Measurements from ENCODE around the gene NME5.

DNA sequence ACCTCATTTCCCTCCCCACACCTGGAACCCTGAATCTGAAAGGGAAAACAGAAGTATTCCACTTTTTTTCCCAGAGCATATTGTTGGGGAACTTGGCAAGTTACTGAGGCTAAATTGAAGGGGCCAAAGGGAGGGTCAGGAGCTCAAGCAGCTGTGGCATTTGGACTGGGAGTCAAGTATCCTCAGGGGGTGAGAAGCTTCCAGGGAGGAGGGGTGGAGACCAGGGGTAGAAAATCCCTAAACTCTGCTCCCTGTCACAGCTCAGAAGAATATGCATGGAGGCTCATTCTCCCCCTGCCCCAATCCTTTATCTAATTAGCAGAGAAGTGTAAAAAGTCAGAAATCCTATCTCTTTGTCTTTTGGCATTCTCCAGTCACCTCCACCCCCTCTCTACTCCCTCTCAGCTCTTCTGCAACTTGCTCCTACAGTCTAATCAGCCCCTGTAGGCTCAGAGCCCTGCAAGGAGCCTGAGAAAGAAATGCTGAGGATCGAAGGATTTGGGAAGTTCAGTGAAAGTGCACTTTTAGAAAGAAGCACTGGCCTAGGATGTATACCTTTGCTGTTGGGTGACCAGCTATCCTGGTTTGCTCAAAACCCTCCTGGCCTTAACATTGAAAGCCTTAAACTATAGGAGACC, 61.1 kb downstream of the NME5 start:
- TF ChIP-seq RFX5 (IDR thresholded peaks at IDR 0.05; ENCODE audit: low read depth, low read length), result no peak
- TF ChIP-seq, protein P1, sequence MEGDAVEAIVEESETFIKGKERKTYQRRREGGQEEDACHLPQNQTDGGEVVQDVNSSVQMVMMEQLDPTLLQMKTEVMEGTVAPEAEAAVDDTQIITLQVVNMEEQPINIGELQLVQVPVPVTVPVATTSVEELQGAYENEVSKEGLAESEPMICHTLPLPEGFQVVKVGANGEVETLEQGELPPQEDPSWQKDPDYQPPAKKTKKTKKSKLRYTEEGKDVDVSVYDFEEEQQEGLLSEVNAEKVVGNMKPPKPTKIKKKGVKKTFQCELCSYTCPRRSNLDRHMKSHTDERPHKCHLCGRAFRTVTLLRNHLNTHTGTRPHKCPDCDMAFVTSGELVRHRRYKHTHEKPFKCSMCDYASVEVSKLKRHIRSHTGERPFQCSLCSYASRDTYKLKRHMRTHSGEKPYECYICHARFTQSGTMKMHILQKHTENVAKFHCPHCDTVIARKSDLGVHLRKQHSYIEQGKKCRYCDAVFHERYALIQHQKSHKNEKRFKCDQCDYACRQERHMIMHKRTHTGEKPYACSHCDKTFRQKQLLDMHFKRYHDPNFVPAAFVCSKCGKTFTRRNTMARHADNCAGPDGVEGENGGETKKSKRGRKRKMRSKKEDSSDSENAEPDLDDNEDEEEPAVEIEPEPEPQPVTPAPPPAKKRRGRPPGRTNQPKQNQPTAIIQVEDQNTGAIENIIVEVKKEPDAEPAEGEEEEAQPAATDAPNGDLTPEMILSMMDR (conservative IDR thresholded peaks at IDR 0.05; ENCODE audit: low read depth, low read length), result no peak
- no peak for TF ChIP-seq POLR2A (IDR thresholded peaks at IDR 0.05; ENCODE audit: low read depth, low read length)
- TF ChIP-seq CEBPB (IDR thresholded peaks at IDR 0.05; ENCODE audit: low read depth, low read length), result no peak
- no peak for TF ChIP-seq RAD21 (IDR thresholded peaks at IDR 0.05; ENCODE audit: low read length)
- TF ChIP-seq, protein P2, sequence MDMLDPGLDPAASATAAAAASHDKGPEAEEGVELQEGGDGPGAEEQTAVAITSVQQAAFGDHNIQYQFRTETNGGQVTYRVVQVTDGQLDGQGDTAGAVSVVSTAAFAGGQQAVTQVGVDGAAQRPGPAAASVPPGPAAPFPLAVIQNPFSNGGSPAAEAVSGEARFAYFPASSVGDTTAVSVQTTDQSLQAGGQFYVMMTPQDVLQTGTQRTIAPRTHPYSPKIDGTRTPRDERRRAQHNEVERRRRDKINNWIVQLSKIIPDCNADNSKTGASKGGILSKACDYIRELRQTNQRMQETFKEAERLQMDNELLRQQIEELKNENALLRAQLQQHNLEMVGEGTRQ (IDR thresholded peaks at IDR 0.05; ENCODE audit: low read depth, low read length), result no peak
- TF ChIP-seq, protein P3, sequence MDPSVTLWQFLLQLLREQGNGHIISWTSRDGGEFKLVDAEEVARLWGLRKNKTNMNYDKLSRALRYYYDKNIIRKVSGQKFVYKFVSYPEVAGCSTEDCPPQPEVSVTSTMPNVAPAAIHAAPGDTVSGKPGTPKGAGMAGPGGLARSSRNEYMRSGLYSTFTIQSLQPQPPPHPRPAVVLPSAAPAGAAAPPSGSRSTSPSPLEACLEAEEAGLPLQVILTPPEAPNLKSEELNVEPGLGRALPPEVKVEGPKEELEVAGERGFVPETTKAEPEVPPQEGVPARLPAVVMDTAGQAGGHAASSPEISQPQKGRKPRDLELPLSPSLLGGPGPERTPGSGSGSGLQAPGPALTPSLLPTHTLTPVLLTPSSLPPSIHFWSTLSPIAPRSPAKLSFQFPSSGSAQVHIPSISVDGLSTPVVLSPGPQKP (IDR thresholded peaks at IDR 0.05; ENCODE audit: borderline replicate concordance, low read depth, low read length), result no peak
- no peak for TF ChIP-seq MAZ (IDR thresholded peaks at IDR 0.05; ENCODE audit: borderline replicate concordance, low read depth, low read length)
- TF ChIP-seq MXI1 (IDR thresholded peaks at IDR 0.05; ENCODE audit: borderline replicate concordance, low read depth, low read length), result no peak
- TF ChIP-seq RCOR1 (IDR thresholded peaks at IDR 0.05; ENCODE audit: insufficient replicate concordance, low read length), result no peak
- no peak for TF ChIP-seq FOS (IDR thresholded peaks at IDR 0.05; ENCODE audit: low read depth, low read length)
- no peak for TF ChIP-seq BHLHE40 (IDR thresholded peaks at IDR 0.05; ENCODE audit: low read depth, low read length)
